Esophagus squamous epithelium (tissue), 5 donors: ENCODE results near the gene NCKAP5L. TPM values are rescaled to one million over a fixed set of nuclear protein-coding genes. Genes with fewer than 3 reads are reported as not detected.

Experiments used
- DNase-seq: peaks from one replicate; lab custom pipeline; 2025; lab: John Stamatoyannopoulos, UW
- H3K27ac ChIP-seq, 4 donors: fragments of 200-600 bp; sonication (generic); one replicate each; pipeline ENCODE4 v1.5.1; 2016 to 2019; ENCODE audit warnings: mild to moderate bottlenecking in 1 of 4
- H3K27me3 ChIP-seq, 4 donors: fragments of 200-600 bp; sonication (generic); 1 replicate in 3 of 4; 2 replicates in 1 of 4; pipeline versions ENCODE4 v1.5.1 to v1.6.0; 2017 to 2021; ENCODE audit warnings: antibody characterized with exemption in 1 of 4
- H3K36me3 ChIP-seq, 3 donors: fragments of 200-600 bp; sonication (generic); one replicate each; pipeline ENCODE4 v1.5.1; 2016 to 2019
- H3K4me1 ChIP-seq, 3 donors: fragments of 200-600 bp; sonication (generic); one replicate each; pipeline ENCODE4 v1.5.1; 2017 to 2019
- H3K4me3 ChIP-seq, 4 donors: fragments of 200-600 bp; sonication (generic); 1 replicate in 3 of 4; 2 replicates in 1 of 4; pipeline ENCODE4 v1.5.1; 2016 to 2019; ENCODE audit warnings: mild to moderate bottlenecking in 2 of 4, moderate library complexity in 1 of 4
- H3K9me3 ChIP-seq, 3 donors: fragments of 200-600 bp; sonication (generic); one replicate each; pipeline ENCODE4 v1.5.1; 2016 to 2019
- POLR2A ChIP-seq, 4 donors: fragments of 450-650 bp; IDR thresholded peaks; one replicate each; pipeline ENCODE4 v1.6.1; 2017; ENCODE audit warnings: antibody characterized with exemption in 4 of 4, mild to moderate bottlenecking in 4 of 4, moderate library complexity in 3 of 4
- WGBS, 2 donors: methylation state at CpG; one replicate each; pipeline ENCODE4 v1.1.5; 2018; 5-methylcytosine and 5-hydroxymethylcytosine counted together
- intact Hi-C: fragments of 100-400 bp; cut with DNase I; formaldehyde crosslinking; loops from one replicate; pipeline ENCODE4 v1.15.0; 2022
- total RNA-seq, 4 donors: library from RNA; depleted of rRNA; stranded (reverse); fragments of >200 nt; gene quantifications; one replicate each; pipeline ENCODE4 v1.1.0, GENCODE V29; 2016
- TF ChIP-seq, protein P1 (sequence below), 6 experiments: fragments of 450-650 bp in 4 of 6; fragments of 200-600 bp in 2 of 6; sonication (generic) in 2 of 6; IDR thresholded peaks; one replicate each; pipeline ENCODE4 v1.5.1; 2016 to 2019; ENCODE audit warnings: antibody characterized with exemption in 6 of 6, mild to moderate bottlenecking in 4 of 6, moderate library complexity in 4 of 6
- donor health status: DM: yes; HTN: yes; CAD: no.

The NCKAP5L gene
- total RNA-seq, 4 donors from 2014 or later, result 3.2 to 10.5 (median 8.0) TPM

DNA sequence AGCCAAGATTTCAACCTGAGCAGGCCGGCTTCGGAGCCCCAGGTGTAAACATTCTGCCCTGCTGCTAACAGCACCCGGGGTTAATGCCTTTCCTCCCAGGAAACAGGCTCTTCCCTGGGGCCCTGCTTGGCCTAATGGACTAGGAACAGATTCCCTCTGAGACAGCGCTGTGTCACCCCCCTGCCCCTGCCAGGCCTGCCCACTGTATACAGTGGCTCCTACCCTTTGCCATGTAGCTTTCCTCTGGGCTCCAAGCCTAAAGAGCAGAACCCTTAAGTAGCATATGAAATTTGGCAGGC is 43.0 kb upstream of the NCKAP5L start:
- WGBS, 2 donors, result 88 to 98% methylated on average over 4 of the region's 4 CpGs
- intact Hi-C loops, result no loop called here
- no peak for TF ChIP-seq POLR2A (IDR thresholded peaks at IDR 0.05)
- TF ChIP-seq, protein P1, sequence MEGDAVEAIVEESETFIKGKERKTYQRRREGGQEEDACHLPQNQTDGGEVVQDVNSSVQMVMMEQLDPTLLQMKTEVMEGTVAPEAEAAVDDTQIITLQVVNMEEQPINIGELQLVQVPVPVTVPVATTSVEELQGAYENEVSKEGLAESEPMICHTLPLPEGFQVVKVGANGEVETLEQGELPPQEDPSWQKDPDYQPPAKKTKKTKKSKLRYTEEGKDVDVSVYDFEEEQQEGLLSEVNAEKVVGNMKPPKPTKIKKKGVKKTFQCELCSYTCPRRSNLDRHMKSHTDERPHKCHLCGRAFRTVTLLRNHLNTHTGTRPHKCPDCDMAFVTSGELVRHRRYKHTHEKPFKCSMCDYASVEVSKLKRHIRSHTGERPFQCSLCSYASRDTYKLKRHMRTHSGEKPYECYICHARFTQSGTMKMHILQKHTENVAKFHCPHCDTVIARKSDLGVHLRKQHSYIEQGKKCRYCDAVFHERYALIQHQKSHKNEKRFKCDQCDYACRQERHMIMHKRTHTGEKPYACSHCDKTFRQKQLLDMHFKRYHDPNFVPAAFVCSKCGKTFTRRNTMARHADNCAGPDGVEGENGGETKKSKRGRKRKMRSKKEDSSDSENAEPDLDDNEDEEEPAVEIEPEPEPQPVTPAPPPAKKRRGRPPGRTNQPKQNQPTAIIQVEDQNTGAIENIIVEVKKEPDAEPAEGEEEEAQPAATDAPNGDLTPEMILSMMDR (IDR thresholded peaks at IDR 0.05), result no peak
- no peaks in the 10 kb centered on the region for H3K36me3 ChIP-seq
- peaks cover 0 to 4% (median 0%) of the 10 kb centered on the region in 4 donors for H3K27me3 ChIP-seq
- no peak overlapping the region for H3K4me3 ChIP-seq
- H3K4me1 ChIP-seq, result peaks cover 24 to 57% (median 31%) of the 10 kb centered on the region in 3 donors
- no peaks in the 10 kb centered on the region for H3K9me3 ChIP-seq
- no peak for DNase-seq
- no peak overlapping the region for H3K27ac ChIP-seq

DNA sequence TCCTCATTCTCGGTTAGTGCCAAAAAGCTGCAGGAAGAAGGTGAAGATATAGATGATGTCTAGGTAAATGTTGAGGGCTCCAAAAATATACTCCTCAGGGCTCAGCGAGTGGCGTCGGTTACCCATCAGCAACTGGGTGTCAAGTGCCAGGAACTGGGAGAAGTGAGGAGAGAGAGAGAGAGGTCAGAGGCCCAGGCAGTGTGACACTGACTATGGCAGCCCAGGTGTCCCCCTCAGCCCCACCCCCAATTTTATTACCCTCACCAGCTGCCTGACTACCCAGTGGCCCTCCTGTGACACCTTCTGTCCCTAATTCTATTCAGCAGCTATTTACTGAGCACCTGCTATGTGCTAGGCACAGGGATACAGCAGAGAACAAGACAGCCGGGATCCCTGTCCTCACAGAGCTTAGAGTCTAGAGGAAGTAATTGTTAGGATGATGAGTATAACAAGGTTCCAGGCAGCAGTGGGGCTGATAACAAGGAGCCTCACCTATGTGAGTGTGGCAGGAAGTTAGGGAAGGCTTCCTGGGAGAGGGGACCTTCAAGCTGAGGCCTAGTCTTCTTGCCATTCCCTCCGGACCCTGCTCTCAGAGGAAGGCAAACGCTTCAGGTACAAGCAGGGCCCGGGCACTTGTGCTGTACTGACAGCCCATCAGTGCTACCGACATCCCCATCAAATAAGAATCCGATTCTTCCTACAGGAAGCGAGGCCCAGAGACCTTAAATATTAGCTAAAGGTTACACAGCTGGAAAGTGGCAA is 42.5 kb upstream of the NCKAP5L start:
- DNase-seq, result no peak
- no peak for TF ChIP-seq POLR2A (IDR thresholded peaks at IDR 0.05)
- TF ChIP-seq, protein P1 (IDR thresholded peaks at IDR 0.05), result no peak
- 86 to 92% methylated on average over 3 to 11 of the region's 11 CpGs for WGBS, 2 donors
- H3K9me3 ChIP-seq, result no peaks in the 10 kb centered on the region
- H3K36me3 ChIP-seq, result no peaks in the 10 kb centered on the region
- H3K27me3 ChIP-seq, result peaks cover 0 to 6% (median 0%) of the 10 kb centered on the region in 4 donors
- no peak overlapping the region for H3K27ac ChIP-seq
- H3K4me1 ChIP-seq, result peaks cover 24 to 57% (median 31%) of the 10 kb centered on the region in 3 donors
- intact Hi-C loops, result no loop called here
- H3K4me3 ChIP-seq, result no peak overlapping the region

DNA sequence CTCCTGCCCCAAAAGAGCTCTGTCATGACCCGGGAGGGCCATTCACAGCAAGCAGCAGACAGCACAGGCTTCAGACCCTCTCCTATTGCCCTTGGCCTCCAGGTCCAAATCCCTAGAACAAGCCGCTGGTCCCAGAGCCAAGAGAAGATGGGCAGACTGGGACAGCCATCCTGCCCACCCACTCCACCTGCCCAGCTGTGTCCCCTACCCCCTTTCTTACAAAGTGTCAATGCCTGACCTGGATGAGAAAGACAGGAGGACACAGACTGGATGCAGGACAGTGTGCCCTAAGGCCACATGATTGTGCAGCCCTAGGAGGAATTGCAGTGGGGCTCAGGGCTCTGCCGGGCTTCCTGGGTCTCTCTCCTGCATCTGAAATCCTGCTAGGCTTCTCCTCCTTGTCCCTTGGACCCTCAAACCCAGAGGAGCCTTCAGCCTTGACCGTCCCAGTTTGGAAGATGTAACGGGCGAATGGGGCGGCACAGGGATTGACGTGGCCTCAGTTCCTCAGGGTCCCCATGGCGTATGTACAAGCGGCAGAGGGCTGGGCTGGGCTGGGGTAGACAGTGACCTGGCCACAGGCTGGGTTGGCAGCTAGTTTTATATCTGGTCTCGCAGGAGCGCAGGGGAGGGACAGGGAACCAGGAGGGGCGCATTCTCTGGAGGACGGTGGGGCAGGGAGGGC is 41.7 kb upstream of the NCKAP5L start:
- DNase-seq, result no peak
- no peak overlapping the region for H3K4me3 ChIP-seq
- 74 to 91% methylated on average over 4 to 8 of the region's 14 CpGs for WGBS, 2 donors
- TF ChIP-seq POLR2A (IDR thresholded peaks at IDR 0.05), result no peak
- TF ChIP-seq, protein P1 (IDR thresholded peaks at IDR 0.05), result no peak
- no peaks in the 10 kb centered on the region for H3K36me3 ChIP-seq
- peaks cover 24 to 57% (median 31%) of the 10 kb centered on the region in 3 donors for H3K4me1 ChIP-seq
- peak overlapping the region in 3 of 4 donors; percentile 54 to 66 (median 64) for H3K27ac ChIP-seq
- intact Hi-C loops, result loop anchor here (10.0 kb wide), 2 partner anchors 95 to 185 kb away; partner anchors contain the start of genes AQP5 and ASIC1
- H3K27me3 ChIP-seq, result peaks cover 0 to 10% (median 0%) of the 10 kb centered on the region in 4 donors
- H3K9me3 ChIP-seq, result no peaks in the 10 kb centered on the region

DNA sequence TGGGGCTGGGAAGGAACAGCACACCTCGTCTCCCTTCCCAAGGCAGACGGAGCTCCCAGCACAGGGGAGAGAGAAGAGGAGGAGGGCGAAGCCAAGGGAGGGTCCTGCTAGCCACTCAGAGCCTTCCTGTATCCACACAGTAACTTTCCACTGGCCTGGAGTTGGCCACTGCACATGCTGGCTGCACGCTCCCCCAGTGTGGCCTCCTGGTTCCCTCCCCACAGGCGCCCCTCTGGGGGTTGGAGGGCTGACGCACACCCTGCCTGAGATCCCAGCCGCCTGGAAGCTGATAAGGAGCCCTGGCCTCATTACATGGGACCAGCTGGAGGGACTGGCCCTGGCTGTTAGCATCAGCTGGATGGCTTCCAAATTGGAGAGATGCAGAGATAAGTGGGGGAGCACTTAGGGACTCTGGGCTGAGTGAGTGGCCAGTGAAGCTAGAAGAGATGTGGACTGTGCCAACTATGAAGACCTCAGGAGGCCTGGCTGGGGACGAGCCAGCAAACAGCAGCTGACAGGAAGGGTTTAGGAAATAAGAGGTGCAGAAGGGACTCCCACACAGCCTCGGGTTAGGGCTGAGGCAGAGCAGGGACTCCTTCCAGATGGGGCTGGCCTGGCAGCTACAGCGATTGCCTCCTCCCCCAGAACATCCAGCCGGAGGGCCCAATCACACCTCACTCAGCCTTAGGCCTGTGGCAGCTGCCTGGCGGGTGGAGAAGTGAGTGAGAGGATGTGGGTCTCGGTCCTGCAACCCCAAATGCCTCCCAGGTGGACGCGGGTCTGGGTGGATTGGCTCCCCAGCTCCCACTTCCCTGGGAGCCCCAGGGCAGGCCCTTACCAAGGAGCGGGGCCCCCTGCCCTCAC is 41.0 kb upstream of the NCKAP5L start:
- Histone ChIP-seq H3K9me3 (no peaks in the 10 kb centered on the region), H3K27me3 (peaks cover 0 to 6% (median 0%) of the 10 kb centered on the region in 4 donors), H3K4me1 (peaks cover 24 to 64% (median 31%) of the 10 kb centered on the region in 3 donors), H3K27ac (peak overlapping the region in 3 of 4 donors; percentile 54 to 66 (median 64)), H3K4me3 (no peak overlapping the region), H3K36me3 (no peaks in the 10 kb centered on the region)
- 39 to 55% methylated on average over 4 to 9 of the region's 16 CpGs for WGBS, 2 donors
- TF ChIP-seq, protein P1 (IDR thresholded peaks at IDR 0.05), result no peak
- no peak for TF ChIP-seq POLR2A (IDR thresholded peaks at IDR 0.05)
- intact Hi-C loops, result loop anchor here (10.0 kb wide), 2 partner anchors 96 to 186 kb away; partner anchors contain the start of genes AQP5 and ASIC1
- DNase-seq, result no peak
